ENCODE results near the gene RAB3D. TPM values are rescaled to one million over a fixed set of nuclear protein-coding genes. Genes with fewer than 3 reads are reported as not detected.
"Not testable (repeated sequence)": the region's sequence is repeated elsewhere in the genome, so short reads cannot be mapped to it uniquely, and the experiment has no call there.

Gene RAB3D
- total RNA-seq, 1 experiment from 2014 or later = 27.4 TPM

DNA sequence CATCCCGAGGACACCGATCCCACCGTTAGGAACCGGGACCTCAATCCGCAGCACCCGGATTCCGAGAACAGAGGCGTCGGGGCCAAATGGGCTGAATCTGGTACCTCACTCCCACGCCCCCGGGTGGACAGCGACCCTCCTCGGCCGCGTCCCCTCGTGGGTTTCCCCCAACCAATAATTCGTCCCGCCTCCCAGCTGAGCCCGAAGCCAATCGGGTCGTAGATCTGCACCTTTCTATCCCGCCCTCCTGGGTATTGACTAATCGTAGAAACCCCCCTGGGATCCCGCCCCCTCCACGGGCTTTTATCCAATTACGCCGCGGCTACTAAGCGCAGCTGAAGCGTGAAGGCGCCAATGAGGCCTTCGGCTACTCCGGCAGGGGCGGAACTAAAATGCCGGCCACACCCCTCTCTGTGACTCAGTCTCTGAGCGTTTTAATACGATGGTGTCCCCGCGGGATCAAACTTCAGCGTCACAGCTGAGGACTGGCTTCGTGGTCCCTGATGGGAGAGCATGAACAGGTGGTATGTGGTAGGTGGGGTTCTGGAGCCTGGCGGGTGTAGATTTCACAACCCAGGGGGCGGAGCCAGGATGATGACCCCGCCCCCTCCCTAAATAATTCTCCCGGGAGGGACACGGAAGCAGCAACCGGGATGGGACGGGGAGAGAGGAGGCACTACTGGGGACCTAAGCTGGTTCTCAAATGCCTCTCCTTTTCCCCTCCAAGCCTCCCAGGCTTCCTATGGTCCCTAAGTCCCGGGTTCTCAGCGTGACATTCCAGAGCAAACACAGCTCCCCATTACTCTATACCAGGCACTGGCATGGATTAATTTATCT is 6.9 kb upstream of the RAB3D start, which contains the start of the genes CCDC159 and TMEM205:
TSS of gene CCDC159 (plus strand) at position 416 of the 837 bp plus-strand sequence. CDS start at position 504, 88 bp downstream.
TSS of gene TMEM205 (minus strand) at position 165 of the 837 bp plus-strand sequence. CDS start 649 bp downstream, outside the sequence.
- peak; percentile 100 for DNase-seq (ENCODE audit: low read depth)
- in situ Hi-C loops (cut with HindIII; ENCODE audit: low pct_unique_long_range_greater_than_20kb, low sequenced_read_pairs) = no loop called here

DNA sequence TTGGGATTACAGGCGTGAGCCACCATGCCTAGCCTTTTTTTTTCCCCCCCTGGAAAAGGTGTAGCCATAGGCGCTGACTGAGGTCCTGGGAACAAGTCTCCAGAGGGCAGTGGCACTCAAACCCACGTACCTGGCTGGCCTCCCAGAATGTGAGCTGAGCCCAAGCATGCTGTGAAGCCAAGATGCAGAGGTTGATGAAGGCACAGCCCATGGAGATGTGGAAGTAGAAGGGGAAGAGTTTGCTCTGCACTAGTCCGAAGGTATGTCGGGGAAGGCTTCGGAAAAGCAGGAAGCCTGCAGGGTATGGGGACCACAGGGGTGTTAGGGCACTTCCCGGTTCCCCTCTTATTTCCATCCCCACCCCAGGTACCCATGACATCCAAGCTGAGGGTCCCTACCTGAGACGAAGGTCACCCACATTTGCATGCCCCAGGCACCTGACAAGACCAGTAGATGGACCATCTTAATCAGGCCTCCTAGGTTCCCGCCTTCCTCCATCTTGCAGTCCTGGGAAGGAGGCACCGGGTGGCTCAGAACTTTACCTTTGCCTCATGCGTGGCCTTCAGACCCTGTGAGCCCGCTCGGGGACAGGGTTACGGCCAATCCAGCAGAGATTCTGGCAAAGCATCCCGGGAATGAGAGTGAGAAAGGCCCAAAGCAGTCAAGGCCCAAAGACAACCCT is 5.8 kb upstream of the RAB3D start:
- peak; percentile 52 for DNase-seq (ENCODE audit: low read depth)
- in situ Hi-C loops (cut with HindIII; ENCODE audit: low pct_unique_long_range_greater_than_20kb, low sequenced_read_pairs) = no loop called here

DNA sequence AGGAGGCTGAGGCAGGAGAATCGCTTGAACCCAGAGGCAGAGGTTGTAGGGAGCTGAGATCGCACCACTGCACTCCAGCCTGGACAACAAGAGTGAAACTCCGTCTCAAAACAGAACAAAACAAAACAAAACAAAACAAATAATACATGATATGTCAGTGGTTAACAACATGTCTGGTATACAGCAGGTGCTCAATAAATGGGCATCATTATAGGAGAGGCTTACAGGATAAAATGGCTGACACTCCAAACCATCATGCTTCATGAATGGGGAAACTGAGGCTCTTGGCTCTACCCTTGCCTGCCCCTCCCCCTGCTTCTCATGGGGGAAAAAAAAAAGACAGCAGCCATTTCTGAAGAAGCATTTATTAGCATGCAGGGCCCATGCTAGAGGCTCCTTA is 3.0 kb upstream of the RAB3D start:
- in situ Hi-C loops (cut with HindIII; ENCODE audit: low pct_unique_long_range_greater_than_20kb, low sequenced_read_pairs) = no loop called here
- no peak for DNase-seq (ENCODE audit: low read depth)

DNA sequence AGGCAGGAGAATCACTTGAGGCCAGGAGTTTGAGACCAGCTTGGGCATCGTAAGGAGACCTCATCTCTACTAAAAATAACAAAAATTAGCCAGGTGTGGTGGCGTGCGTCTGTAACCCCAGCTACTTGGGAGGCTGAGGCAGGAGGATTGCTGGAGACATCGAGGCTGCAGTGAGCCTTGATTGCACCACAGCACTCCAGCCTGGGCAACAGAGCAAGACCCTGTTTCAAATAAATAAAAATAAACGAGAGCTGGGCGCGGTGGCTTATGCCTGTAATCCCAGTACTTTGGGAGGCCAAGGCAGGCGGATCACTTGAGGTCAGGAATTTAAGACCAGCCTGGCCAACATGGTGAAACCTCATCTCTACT is 626 bp upstream of the RAB3D start:
- DNase-seq (ENCODE audit: low read depth); in situ Hi-C loops (cut with HindIII; ENCODE audit: low pct_unique_long_range_greater_than_20kb, low sequenced_read_pairs): not testable (repeated sequence)

DNA sequence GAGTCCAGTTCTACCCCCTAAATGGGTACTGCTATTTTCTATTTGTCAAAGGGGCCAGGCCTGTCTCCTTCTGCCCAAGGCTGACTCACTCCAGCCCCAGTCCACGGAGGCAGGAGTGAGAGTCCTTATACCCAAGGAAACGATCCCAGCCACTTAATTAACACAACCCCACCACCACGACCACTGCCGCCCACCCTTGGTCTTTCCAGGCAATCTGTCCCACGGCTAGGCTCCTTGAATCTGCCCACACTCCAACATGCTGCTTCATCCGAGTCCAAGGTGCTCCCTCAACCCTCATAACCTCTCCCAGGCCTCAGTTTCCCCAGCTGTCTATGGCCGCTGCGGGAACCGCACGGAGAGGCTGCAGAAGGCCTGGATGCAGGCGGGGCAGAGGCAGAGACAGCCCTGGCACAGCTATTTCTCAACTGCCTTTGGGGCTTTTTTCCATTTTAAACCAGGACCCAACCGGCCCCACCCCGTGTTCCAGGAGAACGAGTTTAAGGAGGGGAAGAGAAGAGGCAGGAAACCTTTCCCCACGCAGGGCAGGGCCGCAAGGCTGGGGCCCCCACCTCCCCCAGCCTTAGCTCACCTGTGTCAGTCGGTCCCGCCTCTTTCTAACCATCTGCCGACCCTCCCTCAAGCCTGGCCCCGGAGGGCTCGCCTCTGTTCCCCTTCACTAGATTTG is 746 bp downstream of the RAB3D start:
- DNase-seq (ENCODE audit: low read depth) = no peak
- in situ Hi-C loops (cut with HindIII; ENCODE audit: low pct_unique_long_range_greater_than_20kb, low sequenced_read_pairs) = no loop called here

DNA sequence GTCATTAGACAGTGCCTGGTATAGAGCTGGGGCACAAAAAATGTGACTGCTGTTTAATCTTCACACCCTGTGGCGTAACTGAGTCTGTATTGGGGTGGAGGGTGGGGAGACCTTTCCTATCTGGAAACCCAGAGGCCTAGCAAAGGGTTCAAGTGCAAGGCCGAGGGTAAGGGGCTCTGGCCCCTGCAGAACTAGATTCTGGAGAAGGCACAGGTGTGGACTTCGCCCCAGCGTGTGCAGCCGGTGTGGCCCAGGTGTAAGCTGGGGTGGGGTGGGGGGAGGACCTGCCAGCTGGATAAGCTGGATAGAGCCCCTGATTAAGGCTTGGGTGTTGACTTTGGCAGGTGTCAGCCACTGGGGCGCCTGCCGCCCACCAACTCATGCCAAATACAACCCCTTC is 1.3 kb downstream of the RAB3D start:
- DNase-seq (ENCODE audit: low read depth) = no peak
- in situ Hi-C loops (cut with HindIII; ENCODE audit: low pct_unique_long_range_greater_than_20kb, low sequenced_read_pairs) = no loop called here

DNA sequence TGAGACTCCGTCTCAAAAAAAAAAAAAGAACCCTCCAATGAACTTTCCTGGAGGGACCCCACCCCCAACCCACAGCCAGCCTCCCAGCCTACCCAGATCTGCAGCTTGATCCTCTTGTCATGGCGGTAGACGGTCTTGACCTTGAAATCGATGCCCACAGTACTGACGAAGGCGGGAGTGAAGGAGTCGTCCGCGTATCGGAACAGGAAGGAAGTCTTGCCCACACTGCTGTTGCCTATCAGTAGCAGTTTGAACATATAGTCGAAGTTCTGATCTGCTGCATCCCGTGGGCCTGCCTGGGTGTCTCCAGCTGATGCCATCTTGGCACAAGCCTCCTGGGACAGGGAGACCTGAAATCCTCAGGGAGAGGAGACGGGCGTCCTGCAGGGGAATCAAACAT is 2.4 kb downstream of the RAB3D start:
- no peak for DNase-seq (ENCODE audit: low read depth)
- in situ Hi-C loops (cut with HindIII; ENCODE audit: low pct_unique_long_range_greater_than_20kb, low sequenced_read_pairs) = no loop called here

DNA sequence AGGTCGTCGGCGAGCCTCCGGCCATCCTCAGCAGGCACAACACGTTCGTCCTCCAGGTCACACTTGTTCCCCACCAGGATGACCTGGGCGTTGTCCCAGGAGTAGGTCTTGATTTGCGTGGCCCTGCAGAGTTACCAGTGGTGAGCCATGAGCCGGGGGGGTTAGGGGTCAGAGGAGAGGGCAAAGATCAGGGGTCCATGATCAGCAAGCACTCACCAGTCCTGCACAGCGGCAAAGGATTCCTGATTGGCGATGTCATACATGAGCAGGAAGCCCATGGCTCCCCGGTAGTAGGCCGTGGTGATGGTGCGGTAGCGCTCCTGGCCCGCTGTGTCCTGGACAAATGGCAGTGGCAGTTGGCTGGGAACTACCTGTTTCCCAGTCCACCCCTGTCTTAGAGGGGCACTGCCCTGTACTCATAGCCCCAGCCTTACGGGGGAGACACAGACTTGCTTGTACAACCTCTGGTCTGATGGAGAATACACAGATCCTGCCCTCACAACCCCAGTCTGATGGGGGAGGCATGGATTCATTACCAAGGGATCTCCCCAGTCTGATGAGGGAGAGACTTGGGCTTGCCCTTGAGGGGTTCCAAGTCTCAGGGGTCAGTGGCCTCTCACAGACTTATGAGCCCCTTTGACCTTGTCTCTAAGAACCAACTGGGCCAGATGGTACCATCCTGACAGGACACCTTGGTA is 3.9 kb downstream of the RAB3D start:
- no peak for DNase-seq (ENCODE audit: low read depth)
- in situ Hi-C loops (cut with HindIII; ENCODE audit: low pct_unique_long_range_greater_than_20kb, low sequenced_read_pairs) = no loop called here

DNA sequence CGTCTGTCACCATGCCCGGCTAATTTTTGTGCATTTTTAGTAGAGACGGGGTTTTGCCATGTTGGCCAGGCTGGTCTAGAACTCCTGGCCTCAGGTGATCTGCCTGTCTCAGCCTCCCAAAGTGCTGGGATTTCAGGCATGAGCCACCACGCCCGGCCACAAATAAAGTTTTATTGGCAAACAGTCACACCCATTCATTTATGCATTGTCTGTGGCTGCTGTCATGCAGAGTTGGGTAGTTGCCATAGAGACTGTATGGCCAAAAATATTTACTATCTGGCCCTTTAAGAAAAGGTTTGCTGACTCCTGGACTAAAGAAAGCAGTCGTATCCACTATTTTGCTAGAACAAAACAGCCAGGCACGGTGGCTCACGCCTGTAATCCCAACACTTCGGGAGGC is 5.6 kb downstream of the RAB3D start:
- peak; percentile 60 for DNase-seq (ENCODE audit: low read depth)
- in situ Hi-C loops (cut with HindIII; ENCODE audit: low pct_unique_long_range_greater_than_20kb, low sequenced_read_pairs) = not testable (repeated sequence)

DNA sequence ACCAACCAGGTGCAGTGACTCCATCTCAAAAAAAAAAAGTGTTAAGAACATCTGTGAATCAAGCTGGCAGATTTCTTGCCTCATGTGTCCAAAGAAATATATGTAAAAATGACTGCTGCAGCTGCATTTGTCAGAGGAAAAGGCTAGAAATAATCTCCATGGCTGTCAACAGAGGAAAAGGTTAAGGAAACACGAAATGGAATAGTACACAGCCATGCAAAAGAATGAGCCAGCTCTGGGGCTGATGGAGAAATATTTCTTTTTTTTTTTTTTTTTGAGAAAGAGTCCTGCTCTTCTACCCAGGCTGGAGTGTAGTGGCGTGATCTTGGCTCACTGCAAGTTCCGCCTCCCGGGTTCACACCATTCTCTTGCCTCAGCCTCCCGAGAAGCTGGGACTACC is 6.6 kb downstream of the RAB3D start:
- DNase-seq (ENCODE audit: low read depth) = no peak
- in situ Hi-C loops (cut with HindIII; ENCODE audit: low pct_unique_long_range_greater_than_20kb, low sequenced_read_pairs) = no loop called here

DNA sequence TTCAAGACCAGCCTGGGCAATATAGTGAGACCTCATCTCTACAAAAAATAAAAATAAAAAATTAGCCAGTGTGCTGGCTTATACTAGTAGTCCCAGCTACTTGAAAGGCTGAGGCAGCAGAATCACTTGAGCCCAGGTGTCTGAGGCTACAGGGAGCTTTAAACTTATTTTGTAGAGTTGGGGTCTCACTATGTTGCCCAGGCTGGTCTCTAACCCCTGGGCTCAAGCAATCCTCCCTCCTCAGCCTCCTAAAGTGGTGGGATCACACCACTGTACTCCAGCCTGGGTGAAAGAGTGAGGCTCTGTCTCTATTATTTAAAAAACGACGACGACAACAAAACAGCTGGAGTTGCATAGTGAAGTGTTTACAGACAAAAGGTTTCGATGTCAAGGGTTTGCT is 8.0 kb downstream of the RAB3D start:
- no peak for DNase-seq (ENCODE audit: low read depth)
- in situ Hi-C loops (cut with HindIII; ENCODE audit: low pct_unique_long_range_greater_than_20kb, low sequenced_read_pairs) = no loop called here

DNA sequence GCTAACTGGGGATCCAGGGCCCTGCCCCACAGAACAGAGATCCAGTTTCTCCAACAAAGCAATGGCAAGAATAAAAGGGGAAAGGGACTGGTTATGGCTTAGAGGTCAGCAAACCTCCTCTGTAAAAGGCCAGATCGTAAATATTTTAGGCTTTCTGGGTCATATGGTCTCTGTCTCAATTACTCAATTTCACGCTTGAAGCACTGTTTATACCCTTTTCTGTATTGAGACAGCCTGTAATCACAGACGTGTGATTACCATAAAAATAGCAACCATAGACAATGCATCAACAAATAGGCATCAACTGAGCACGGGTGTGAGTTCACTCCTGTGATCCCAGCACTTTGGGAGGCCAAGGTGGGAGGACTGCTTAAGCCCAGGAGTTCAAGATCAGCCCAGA is 9.3 kb downstream of the RAB3D start:
- DNase-seq (ENCODE audit: low read depth) = no peak
- in situ Hi-C loops (cut with HindIII; ENCODE audit: low pct_unique_long_range_greater_than_20kb, low sequenced_read_pairs) = no loop called here

DNA sequence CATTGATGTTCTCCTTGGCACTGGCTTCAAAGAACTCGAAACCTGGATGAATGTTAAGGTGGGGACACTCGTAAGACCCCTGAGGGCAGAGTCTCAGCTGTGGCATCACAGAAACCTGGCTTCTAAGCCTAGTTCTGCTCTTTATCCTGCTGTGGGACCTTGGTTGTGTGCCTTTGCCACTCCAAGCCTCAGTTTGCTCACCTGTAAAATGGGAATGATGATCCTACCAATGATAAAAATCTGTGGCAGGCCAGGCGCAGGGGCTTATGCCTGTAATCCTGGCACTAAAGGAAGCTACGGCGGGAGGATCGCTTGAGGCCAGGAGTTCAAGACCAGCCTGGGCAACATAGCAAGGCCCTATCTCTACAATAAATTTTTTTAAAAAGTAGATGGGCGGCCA is 13.9 kb downstream of the RAB3D start:
- in situ Hi-C loops (cut with HindIII; ENCODE audit: low pct_unique_long_range_greater_than_20kb, low sequenced_read_pairs) = no loop called here
- no peak for DNase-seq (ENCODE audit: low read depth)

DNA sequence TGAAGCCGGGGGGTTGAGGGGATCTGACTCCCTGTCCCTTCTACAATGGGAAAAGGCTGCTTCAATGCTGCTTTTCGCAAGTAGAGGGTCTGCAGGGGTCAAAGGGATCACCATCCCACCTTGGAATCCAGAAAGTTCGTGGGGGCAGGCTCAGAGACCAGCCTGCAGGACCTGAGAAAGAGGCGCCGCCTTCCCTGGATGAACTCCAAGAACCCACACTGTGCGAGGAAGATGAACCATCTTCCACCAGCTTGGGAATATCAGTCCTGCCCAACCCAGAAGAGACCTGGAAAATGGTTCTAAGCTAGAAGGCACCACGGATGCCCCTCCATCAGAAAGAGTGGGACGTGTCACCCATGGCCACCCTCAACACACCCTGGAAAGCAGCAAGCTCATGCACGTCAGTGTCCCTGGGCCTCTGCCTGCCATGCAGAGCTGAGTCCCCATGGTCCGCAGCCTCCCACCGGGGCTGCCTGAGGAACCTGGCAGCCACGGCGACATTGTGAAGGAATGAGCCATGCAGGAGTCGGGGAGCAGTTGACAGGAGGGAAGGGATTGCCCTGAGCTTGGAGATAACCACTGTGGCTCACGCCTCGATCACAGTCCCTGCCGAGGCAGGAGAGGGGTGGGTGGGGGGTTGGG is 14.6 kb downstream of the RAB3D start:
- in situ Hi-C loops (cut with HindIII; ENCODE audit: low pct_unique_long_range_greater_than_20kb, low sequenced_read_pairs) = no loop called here
- no peak for DNase-seq (ENCODE audit: low read depth)

DNA sequence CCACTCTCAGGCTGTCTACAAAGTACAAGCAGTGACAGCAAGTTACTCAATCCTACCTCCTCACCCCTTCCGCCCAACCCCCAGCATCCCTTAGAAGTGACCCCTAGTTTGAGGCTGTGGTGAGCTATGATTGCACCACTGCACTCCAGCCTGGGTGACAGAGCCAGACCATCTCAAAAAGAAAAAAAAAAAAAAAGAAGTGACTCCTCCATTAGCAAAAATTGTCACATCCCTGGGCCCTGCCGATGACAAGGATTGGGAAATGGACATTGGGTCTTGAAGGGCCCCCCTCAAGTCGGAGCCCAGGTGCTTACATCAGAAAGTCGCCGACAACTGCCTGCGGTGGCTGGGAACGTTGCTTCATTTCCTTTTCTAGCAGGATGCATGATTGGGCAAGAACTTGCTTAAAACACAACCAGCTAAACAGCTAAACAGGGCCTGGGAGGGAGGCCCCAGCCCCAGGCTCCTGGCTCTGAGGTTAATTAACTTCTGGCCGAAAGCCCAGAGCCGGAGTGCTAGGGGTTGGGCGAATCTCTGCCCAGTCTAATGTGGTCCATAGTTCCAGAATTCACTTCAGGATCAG is 15.3 kb downstream of the RAB3D start:
- DNase-seq (ENCODE audit: low read depth) = peak; percentile 91
- in situ Hi-C loops (cut with HindIII; ENCODE audit: low pct_unique_long_range_greater_than_20kb, low sequenced_read_pairs) = no loop called here

DNA sequence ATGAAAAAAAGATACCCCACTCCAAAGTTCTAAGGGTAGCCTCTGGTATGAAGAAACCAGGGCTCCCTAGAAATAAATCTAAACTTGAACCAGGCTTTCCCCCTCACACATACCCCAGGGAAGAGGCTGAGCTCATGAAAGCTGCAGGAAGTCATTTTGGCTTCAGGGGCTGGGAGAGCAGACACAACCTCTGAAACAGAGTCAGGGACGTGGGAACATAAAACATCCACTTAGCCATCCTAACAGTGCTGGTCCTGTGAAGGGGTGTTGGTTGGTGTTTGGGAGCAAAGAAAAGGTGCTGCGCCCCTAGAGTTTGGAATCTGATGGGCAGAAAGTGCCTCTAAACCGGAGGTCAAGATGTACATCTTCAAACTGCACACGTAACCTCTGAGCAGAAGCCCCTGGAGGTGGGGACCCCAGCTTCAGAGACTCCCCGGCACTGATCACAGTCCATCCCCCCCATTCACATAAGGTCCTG is 15.8 kb downstream of the RAB3D start:
- in situ Hi-C loops (cut with HindIII; ENCODE audit: low pct_unique_long_range_greater_than_20kb, low sequenced_read_pairs) = no loop called here
- DNase-seq (ENCODE audit: low read depth) = no peak

DNA sequence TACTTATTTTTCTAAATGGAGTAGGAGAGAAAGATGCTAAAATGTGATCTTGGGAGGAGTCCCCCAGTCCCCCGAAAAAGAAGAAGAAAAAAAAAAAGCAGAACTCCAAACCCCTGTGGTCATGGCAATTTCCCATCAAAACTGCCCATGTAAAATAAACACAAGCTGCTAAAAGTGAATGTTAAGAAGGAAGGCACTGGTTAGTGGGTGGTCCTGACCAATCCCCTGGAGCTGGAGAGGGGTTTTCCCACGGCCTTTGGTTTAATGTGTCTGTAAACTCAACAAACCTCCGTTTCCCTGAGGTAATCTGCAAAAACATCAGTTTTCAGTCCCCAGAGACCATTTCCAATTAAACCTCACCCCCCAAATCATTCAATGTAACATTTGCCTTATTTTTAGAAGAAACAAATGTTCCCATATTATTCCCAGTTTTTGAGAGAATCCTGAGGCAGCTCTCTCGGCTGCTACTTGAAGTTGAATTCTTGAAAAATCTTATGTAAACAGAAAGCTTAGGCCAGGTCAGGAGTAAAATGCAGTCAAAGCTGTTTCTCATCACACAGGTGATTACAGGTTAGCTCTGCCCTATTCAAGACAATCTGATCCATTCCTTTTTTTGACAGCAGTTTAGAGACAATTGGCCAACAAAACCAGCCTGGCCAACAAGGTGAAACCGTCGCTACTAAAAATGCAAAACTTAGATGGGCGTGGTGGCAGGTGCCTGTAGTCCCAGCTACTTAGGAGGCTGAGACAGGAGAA is 17.0 kb downstream of the RAB3D start:
- in situ Hi-C loops (cut with HindIII; ENCODE audit: low pct_unique_long_range_greater_than_20kb, low sequenced_read_pairs) = no loop called here
- no peak for DNase-seq (ENCODE audit: low read depth)
